K562 (cell line): ENCODE measurements around the gene CHST15.

ENCODE experiments used
- EWSR1 ChIP-seq: fragments of 450-650 bp; IDR thresholded peaks from 2 replicates; pipeline ENCODE4 v1.6.1; 2018; ENCODE audit warnings: borderline replicate concordance, mild to moderate bottlenecking, low read depth, moderate library complexity; ENCODE audit not compliant: partially characterized antibody
- MEF2A ChIP-seq: IDR thresholded peaks from 2 replicates; pipeline ENCODE4 v1.6.1; 2011; ENCODE audit warnings: low read depth, mild to moderate bottlenecking, low read length, moderate library complexity; ENCODE audit not compliant: control insufficient read depth
- PRPF4 ChIP-seq: fragments of 200-400 bp; formaldehyde crosslinking; IDR thresholded peaks from one replicate; pipeline ENCODE4 v1.6.1; 2017; ENCODE audit warnings: low read length, low read depth, mild to moderate bottlenecking; ENCODE audit not compliant: insufficient read depth, poor library complexity, severe bottlenecking
- WHSC1 ChIP-seq: IDR thresholded peaks from one replicate; pipeline ENCODE4 v1.6.1; 2012; ENCODE audit warnings: low read length, control low read depth, inconsistent platforms
- TF ChIP-seq, protein P1 (sequence below), 2 experiments: fragments of 150-350 bp in 1 of 2; IDR thresholded peaks; 2 replicates each; pipeline ENCODE4 v1.6.1; 2012 to 2016; ENCODE audit warnings: low read depth in 2 of 2, low read length in 2 of 2, mild to moderate bottlenecking in 1 of 2, moderate library complexity in 1 of 2
- TF ChIP-seq, protein P2 (sequence below), 3 experiments: IDR thresholded peaks in 2 of 3; conservative IDR thresholded peaks in 1 of 3; 2 replicates each; pipeline ENCODE4 v1.5.1; 2011 to 2012; ENCODE audit warnings: low read length in 3 of 3, mild to moderate bottlenecking in 3 of 3, control low read depth in 2 of 3, improper control_type of control experiment in 1 of 3, inconsistent platforms in 1 of 3, low read depth in 1 of 3, mixed read lengths in 1 of 3, moderate library complexity in 1 of 3; ENCODE audit not compliant: insufficient read depth in 2 of 3

DNA sequence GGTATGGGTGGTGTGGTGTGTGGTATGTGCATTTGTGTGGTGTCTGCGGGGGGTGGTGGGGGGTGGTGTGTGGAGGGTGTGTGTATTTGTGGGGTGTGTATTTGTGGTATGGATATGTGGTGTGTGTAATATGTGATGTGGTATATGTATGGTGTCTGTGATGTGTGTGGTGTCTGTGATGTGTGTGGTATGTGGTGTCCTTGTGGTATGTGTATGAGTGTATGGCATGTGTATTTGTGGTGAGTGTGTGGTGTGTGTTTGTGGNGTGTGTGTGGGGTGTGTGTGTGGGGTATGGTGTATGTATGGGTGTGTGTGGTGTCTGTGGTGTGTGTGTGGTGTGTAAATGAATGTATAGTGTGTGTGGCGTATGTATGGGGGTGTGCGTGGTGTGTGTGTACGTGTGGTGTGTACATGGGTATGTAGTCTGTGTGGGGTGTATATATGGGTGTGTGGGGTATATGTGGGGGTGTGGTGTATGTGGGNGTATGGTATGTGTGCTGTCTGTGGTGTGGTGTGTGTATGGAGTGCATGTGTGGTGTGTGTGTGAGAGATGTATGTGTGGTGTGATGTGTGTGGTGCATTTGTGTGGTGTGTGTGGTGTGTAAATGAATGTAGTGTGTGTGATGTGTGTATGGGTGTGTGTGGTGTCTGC lies 27.1 kb upstream of the CHST15 start:
- TF ChIP-seq, protein P1, sequence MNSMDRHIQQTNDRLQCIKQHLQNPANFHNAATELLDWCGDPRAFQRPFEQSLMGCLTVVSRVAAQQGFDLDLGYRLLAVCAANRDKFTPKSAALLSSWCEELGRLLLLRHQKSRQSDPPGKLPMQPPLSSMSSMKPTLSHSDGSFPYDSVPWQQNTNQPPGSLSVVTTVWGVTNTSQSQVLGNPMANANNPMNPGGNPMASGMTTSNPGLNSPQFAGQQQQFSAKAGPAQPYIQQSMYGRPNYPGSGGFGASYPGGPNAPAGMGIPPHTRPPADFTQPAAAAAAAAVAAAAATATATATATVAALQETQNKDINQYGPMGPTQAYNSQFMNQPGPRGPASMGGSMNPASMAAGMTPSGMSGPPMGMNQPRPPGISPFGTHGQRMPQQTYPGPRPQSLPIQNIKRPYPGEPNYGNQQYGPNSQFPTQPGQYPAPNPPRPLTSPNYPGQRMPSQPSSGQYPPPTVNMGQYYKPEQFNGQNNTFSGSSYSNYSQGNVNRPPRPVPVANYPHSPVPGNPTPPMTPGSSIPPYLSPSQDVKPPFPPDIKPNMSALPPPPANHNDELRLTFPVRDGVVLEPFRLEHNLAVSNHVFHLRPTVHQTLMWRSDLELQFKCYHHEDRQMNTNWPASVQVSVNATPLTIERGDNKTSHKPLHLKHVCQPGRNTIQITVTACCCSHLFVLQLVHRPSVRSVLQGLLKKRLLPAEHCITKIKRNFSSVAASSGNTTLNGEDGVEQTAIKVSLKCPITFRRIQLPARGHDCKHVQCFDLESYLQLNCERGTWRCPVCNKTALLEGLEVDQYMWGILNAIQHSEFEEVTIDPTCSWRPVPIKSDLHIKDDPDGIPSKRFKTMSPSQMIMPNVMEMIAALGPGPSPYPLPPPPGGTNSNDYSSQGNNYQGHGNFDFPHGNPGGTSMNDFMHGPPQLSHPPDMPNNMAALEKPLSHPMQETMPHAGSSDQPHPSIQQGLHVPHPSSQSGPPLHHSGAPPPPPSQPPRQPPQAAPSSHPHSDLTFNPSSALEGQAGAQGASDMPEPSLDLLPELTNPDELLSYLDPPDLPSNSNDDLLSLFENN (IDR thresholded peaks at IDR 0.05; ENCODE audit: low read depth in 2 of 2, low read length in 2 of 2) = no peak
- TF ChIP-seq PRPF4 = no peak
- TF ChIP-seq WHSC1 = no peak
- no peak for TF ChIP-seq MEF2A
- TF ChIP-seq, protein P2, sequence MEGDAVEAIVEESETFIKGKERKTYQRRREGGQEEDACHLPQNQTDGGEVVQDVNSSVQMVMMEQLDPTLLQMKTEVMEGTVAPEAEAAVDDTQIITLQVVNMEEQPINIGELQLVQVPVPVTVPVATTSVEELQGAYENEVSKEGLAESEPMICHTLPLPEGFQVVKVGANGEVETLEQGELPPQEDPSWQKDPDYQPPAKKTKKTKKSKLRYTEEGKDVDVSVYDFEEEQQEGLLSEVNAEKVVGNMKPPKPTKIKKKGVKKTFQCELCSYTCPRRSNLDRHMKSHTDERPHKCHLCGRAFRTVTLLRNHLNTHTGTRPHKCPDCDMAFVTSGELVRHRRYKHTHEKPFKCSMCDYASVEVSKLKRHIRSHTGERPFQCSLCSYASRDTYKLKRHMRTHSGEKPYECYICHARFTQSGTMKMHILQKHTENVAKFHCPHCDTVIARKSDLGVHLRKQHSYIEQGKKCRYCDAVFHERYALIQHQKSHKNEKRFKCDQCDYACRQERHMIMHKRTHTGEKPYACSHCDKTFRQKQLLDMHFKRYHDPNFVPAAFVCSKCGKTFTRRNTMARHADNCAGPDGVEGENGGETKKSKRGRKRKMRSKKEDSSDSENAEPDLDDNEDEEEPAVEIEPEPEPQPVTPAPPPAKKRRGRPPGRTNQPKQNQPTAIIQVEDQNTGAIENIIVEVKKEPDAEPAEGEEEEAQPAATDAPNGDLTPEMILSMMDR (IDR thresholded peaks at IDR 0.05 in 2 of 3, conservative IDR thresholded peaks at IDR 0.05 in 1 of 3; ENCODE audit: insufficient read depth in 2 of 3, low read depth in 1 of 3, low read length in 3 of 3) = no peak
- TF ChIP-seq EWSR1 = no peak
